Measurements from ENCODE around the gene RSPH1.
A peak's percentile ranks its signal among the peaks of the same experiment; 100 is the strongest.

The RSPH1 gene

DNA sequence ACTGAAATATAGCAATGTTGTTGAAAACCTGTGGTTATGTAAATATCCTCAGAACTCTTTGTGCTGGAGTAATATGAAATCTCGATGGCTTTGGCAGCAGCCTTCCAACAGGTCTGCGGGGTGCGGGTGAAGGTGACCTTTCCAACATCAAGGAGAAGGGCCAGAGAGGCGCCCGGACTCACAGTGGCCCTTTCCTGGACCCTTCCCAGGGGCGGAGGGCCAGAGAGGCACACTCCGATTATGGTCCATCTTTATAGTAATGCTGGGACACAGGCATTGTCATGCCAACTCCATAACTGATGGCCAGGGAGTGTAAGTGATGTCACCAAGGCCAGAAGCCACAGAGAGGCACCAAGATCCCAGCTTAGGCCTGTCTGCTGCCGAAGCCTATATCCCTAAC lies 35.7 kb upstream of the RSPH1 start:
- no peak for DNase-seq

DNA sequence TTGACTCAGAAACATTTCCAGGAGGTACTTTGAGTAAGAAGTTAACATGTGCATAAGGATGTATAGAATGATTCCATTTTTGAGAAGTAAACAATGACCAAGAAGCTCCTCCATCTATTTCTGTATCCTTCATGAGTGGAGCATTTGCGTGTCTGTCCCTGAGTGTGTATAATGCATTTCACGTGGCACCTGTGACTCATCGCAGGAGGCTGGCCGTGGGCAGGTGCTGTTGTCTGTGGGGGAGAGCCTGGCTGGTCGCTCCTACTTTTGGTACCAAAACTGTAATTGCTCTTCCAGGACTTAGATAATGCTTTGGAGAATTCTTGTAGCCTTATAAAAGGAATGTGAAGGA lies 34.1 kb upstream of the RSPH1 start:
- no peak for DNase-seq

DNA sequence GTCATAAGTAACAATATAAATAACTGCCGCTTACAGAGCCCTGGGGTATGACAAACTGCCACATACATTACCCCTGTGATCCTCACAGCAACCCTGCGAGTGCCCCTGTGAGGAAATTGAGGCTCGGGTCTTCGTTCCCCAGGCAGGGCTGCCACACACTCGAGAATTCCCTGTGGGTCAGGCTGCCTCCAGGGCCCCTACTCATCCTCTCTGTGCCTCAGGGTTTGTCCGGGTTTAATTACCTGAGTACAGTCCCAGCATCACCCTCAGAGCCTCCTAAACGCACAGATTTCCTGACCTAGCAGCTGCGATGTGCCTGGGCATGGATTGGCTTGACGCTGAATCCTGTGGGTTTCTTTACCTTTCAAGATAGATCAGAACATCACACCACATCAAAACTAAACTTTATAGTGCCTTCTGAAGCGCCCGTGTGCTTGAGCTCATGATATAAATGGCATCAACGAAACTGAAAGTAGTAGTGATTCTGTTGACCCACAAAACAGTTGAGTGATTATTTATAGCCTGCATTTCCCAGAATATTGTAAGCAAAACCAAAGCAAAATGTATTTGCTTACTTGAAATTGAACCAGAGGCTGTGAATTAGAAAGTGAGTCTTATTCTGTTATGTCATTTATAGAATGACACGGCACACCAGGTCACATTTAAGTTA lies 31.6 kb upstream of the RSPH1 start:
- no peak for DNase-seq

DNA sequence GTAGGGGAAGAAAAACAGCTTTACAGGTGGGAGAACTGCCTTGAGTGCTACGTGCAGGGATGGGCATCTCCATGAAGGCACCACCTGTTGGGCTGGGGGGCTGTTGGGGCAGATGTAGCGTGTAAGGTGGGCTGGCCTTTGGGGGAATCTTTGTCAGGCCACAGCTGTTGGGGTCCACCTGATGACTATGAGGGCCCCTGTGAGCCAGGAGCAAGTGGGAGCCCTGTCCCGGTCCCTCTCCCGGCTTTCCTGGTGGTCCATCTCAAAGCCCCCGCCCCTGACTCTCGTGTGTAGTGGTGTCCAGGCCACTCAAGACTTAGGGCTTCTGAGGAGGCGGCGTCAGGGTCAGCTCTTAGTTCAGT lies 31.1 kb upstream of the RSPH1 start:
- no peak for DNase-seq

DNA sequence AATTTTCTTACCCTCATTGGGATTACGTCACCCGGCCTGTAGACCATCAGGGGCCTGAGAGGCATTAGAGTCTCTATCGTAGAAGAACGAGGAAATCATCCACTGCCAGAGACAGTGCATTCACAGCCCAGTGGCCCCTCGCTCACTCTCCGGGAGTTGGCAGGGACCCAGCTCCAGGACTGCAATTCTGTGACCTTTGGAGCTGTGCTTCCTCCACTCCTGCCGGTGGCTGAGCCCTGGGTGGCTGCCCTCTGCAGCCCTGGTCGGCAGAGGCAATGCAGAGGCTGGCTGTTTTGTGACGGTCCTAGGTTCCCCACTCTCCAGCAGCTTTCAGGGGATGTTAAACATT lies 30.3 kb upstream of the RSPH1 start:
- peak; percentile 35 for DNase-seq

GRCh38 chr21:42525676-42526378 lies 29.8 kb upstream of the RSPH1 start:
- no peak for DNase-seq

GRCh38 chr21:42525029-42525581 lies 29.1 kb upstream of the RSPH1 start:
- no peak for DNase-seq

GRCh38 chr21:42524341-42525028 lies 28.5 kb upstream of the RSPH1 start:
- no peak for DNase-seq

DNA sequence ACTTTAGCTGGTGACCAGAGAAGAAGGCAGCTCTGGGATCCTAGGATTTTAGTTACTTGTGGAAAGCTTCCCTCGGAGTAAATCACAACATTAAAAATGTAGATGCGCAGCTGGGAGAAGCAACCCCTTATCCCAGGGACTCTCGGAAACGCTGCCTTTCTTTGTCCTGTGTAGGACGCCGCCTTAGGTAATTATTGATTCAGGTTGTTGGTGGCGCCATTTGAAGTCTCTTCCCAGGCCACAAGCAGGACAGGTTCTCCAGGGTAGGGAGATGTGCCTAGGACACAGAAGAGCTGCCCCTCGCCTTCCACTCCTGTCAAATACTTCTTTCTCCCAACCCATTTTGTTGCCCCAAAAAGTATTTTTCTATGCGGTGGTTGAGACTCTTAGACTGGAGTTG lies 27.9 kb upstream of the RSPH1 start:
- DNase-seq: no peak

- DNase-seq: no peak
Measured at GRCh38 chr21:42523211-42523610, 27.2 kb upstream of the RSPH1 start.

DNA sequence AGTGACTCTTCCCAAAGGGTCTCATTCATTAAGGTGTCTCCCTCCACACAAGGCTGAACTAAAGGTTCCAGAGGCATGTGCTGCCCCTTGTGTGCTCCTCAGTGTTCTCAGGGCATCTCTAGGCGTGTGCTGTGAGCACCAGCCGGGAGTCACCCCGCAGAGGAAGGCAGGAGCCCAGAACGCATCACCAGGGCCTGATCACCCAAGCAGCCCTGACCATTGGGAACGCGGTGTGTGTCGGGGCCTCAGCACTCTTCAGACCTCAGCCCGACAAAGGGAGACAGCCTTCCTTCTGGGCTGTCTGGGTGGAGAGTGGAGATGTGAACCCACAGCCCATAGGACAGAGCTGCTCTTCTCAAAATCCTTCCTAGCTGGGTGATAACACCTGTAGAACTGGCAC lies 26.7 kb upstream of the RSPH1 start:
- DNase-seq: no peak

- DNase-seq: no peak
Measured at GRCh38 chr21:42522271-42522670, 26.2 kb upstream of the RSPH1 start.

DNA sequence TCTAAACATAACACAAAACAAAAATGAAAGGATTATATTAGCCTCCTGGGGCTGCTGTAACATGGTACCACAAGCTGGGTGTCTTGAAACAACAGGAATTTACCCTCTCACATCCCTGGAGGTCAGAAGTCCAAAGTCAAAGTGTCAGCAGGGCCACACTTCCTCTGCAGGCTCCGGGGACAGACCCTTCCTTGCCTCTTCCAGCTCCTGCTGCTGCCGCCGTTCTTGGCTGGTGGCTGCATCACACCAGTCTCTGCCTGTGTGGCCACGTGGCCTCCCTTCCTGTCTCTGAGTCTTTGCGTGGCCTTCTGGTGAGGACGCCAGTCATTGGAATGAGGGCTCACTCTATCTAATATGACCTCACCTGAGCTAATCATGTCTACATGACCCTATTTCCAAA lies 25.8 kb upstream of the RSPH1 start:
- no peak for DNase-seq

DNA sequence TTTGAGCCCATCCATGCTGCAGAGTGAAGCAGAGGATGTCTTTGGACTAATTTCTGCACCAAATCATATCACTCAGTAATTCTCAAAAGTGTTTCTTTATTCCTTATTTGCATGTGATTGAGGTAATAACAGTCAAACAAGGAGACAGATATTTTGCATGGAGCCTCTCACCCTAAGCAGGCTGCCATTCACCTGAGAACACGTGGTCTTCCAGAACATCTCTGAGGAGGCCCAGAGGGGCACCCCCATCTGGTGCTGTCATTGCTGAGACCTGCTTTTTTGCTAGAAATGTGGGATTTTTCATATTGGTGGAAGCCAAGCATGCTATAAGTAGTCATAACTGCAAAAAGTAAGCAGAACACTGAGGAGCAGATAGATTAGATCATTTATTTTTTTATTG lies 25.4 kb upstream of the RSPH1 start:
- no peak for DNase-seq

DNA sequence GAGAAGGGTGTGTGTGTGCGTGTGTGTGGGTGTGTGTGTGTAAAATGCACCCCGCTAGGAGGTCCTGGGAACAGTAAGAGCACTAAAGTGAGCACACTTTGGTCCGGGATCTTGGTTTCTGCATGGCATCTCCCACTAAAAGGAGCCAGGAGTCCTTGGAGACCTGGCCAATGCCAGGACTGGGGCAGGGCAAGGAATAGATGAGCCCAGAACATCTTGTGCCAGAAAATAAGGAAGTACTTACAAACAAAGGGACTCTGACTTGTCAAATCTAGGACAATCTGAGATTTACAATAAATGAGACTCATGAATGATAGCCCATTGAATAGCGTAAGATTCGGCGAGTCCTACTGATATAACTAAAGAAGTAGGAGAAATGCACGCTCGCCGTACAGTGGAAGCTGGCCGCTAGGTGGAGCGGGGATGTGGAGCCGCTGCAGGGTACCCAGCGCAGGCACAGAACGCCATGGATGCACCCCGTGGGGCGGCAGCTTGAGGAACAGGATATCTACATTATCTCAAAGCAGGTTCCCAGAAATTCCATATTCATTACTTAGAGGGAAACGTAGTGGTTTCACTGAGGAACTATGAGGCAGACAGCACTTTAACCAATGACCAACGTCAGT lies 24.7 kb upstream of the RSPH1 start:
- peak; percentile 28 for DNase-seq

DNA sequence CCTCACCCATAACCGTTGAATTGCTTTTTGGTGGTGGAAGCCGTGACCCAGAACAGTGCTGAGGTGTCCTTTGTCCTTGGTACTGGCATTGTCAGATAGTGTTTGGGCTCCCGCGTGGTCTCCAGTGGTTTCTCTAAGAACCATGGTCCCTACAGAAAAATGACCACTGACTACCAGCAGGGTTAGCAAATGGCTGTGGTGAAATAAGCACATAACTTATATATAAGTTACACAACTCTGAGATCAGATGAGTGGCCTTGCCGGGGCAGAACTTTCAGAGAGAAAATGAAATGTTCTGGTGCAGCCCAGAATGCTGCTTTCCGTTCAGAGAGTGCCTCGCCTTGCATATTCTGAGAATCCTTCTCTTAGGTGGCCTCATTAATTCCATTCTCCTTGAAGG lies 22.6 kb upstream of the RSPH1 start:
- DNase-seq: no peak

DNA sequence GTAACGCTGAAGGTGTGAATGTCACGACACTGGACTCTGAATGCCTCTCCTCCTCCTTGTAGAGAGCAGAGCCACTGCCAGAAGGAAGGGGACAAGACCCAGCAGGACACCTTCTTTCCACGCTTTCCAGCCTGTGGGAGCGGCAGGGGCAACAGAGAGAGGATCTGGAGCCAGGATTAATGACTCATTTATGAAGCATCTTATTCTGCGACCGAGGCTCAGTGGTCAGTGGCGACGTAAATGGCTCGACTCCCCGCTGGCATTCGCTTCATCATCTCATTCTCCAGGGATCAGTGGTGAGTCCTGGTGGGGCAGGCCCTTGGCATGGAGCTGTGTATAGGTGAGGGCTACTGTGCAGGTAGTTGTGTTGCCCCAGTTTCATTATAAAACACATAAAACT lies 22.2 kb upstream of the RSPH1 start:
- no peak for DNase-seq

- no peak for DNase-seq
Measured at GRCh38 chr21:42515708-42516502, 19.9 kb upstream of the RSPH1 start.

DNA sequence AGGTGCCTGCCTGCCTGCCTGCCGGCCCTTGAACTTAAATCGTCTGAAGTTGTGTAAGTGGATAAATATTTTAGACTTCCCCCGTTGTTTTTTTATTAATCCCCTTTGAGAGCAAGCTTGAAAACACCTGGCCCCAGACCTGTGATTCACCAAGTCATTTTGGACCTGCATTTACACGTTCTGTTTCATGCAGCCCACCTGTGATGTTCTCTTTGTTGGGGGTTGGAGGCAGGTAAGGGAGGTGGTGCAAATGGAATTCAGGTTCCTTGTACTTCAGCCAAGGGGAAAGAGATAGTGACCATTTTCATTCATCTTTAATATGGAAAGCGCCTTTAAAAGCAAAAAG lies 18.8 kb upstream of the RSPH1 start:
- no peak for DNase-seq

- DNase-seq: peak; percentile 68
Measured at GRCh38 chr21:42513985-42514882, 18.2 kb upstream of the RSPH1 start.

GRCh38 chr21:42513151-42513984 lies 17.3 kb upstream of the RSPH1 start, which contains the start of gene SLC37A1:
Gene SLC37A1 (plus strand): TSS chr21:42513852. CDS start chr21:42518455, 4,603 bp downstream.
- DNase-seq: peak; percentile 30
